Esophagus muscularis mucosa (tissue), 3 donors: ENCODE data around the gene ESF1.

ENCODE experiments used
- CTCF ChIP-seq, 3 experiments: fragments of 200-600 bp in 2 of 3; fragments of 450-650 bp in 1 of 3; sonication (generic) in 2 of 3; IDR thresholded peaks; one replicate each; pipeline ENCODE4 v1.5.1; 2017 to 2019; ENCODE audit warnings: antibody characterized with exemption in 3 of 3, mild to moderate bottlenecking in 2 of 3, moderate library complexity in 1 of 3
- POLR2AphosphoS5 ChIP-seq, 2 donors: sonication (generic); formaldehyde crosslinking; IDR thresholded peaks; one replicate each; pipeline ENCODE4 v1.6.1; 2017; ENCODE audit warnings: antibody characterized with exemption in 2 of 2

GRCh38 chr20:13790708-13791107 is 6.0 kb upstream of the ESF1 start:
- TF ChIP-seq CTCF (IDR thresholded peaks at IDR 0.05) (no peak), POLR2AphosphoS5 (IDR thresholded peaks at IDR 0.05) (no peak)
